ENCODE data around the gene MRTFA.

DNA sequence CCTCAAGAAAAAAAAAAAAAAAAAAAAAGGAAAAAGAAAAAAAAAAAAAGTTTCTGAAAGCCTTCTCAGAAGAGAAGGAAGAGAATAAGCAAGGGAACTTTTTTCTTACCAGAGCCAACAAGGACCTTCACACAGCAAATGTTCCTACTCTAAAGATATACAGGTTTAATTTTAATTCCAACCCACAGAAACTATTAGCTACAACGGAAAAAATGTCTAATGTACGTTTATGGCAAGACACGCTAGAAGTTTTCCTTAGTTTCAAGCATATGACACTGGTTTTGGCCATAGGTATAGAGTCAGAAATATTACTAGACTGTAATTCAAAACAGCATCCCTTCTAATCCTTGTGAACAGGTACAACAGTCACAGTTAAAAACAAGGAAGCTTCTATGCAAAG lies 120.1 kb downstream of the MRTFA start:
- TF ChIP-seq, protein P1, sequence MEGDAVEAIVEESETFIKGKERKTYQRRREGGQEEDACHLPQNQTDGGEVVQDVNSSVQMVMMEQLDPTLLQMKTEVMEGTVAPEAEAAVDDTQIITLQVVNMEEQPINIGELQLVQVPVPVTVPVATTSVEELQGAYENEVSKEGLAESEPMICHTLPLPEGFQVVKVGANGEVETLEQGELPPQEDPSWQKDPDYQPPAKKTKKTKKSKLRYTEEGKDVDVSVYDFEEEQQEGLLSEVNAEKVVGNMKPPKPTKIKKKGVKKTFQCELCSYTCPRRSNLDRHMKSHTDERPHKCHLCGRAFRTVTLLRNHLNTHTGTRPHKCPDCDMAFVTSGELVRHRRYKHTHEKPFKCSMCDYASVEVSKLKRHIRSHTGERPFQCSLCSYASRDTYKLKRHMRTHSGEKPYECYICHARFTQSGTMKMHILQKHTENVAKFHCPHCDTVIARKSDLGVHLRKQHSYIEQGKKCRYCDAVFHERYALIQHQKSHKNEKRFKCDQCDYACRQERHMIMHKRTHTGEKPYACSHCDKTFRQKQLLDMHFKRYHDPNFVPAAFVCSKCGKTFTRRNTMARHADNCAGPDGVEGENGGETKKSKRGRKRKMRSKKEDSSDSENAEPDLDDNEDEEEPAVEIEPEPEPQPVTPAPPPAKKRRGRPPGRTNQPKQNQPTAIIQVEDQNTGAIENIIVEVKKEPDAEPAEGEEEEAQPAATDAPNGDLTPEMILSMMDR (IDR thresholded peaks at IDR 0.05): no peak
- TF ChIP-seq POLR2A (IDR thresholded peaks at IDR 0.05): no peak
